Right atrium auricular region (tissue), 2 donors: Measurements from ENCODE around the gene TRIM7. TPM values are rescaled to one million over a fixed set of nuclear protein-coding genes. Genes with fewer than 3 reads are reported as not detected.

Experiments used
- DNase-seq: peaks from one replicate; pipeline ENCODE4 v3.0.0-alpha.2; 2019; ENCODE audit warnings: low spot score
- H3K27ac ChIP-seq, 2 donors: fragments of 200-600 bp; sonication (generic); 1 replicate in 1 of 2; 2 replicates in 1 of 2; pipeline ENCODE4 v1.5.1; 2016 to 2019
- H3K27me3 ChIP-seq, 2 donors: fragments of 200-600 bp; sonication (generic); one replicate each; pipeline versions ENCODE4 v1.5.1 to v1.6.0; 2017 to 2019
- H3K36me3 ChIP-seq: fragments of 200-600 bp; sonication (generic); one replicate; pipeline ENCODE4 v1.5.1; 2016
- H3K4me1 ChIP-seq, 2 donors: fragments of 200-600 bp; sonication (generic); one replicate each; pipeline versions ENCODE4 v1.5.1 to v1.6.0; 2017 to 2019
- H3K4me3 ChIP-seq, 2 donors: fragments of 200-600 bp; sonication (generic); 1 replicate in 1 of 2; 2 replicates in 1 of 2; pipeline ENCODE4 v1.5.1; 2017 to 2019; ENCODE audit warnings: mild to moderate bottlenecking in 1 of 2, moderate library complexity in 1 of 2
- H3K9me3 ChIP-seq, 2 donors: fragments of 200-600 bp; sonication (generic); one replicate each; pipeline ENCODE4 v1.5.1; 2019
- CTCF ChIP-seq, 2 donors: fragments of 200-600 bp; sonication (generic); IDR thresholded peaks; one replicate each; pipeline ENCODE4 v1.5.1; 2019; ENCODE audit warnings: antibody characterized with exemption in 2 of 2
- total RNA-seq, 2 donors: library from RNA; depleted of rRNA; stranded (reverse); fragments of >200 nt; gene quantifications; one replicate each; pipeline ENCODE4 v1.1.0, GENCODE V29; 2016

Gene TRIM7
- total RNA-seq, 2 donors from 2014 or later = 4.1 to 7.7 TPM

- Histone ChIP-seq H3K27me3 (no peaks in the 10 kb centered on the region), H3K9me3 (no peaks in the 10 kb centered on the region), H3K4me1 (peaks cover 0 to 12% of the 10 kb centered on the region in 2 donors), H3K27ac (no peak overlapping the region), H3K36me3 (no peaks in the 10 kb centered on the region), H3K4me3 (no peak overlapping the region)
- DNase-seq = no peak
- TF ChIP-seq CTCF (IDR thresholded peaks at IDR 0.05) = no peak
These were observed 4.9 kb downstream of the TRIM7 start for GRCh38 chr5:181199881-181200638.

GRCh38 chr5:181198905-181199519, 6.0 kb downstream of the TRIM7 start:
- H3K27ac ChIP-seq = no peak overlapping the region
- H3K4me3 ChIP-seq = no peak overlapping the region
- no peaks in the 10 kb centered on the region for H3K36me3 ChIP-seq
- no peak for DNase-seq
- H3K4me1 ChIP-seq = peaks cover 0 to 7% of the 10 kb centered on the region in 2 donors
- H3K9me3 ChIP-seq = no peaks in the 10 kb centered on the region
- no peak for TF ChIP-seq CTCF (IDR thresholded peaks at IDR 0.05)
- no peaks in the 10 kb centered on the region for H3K27me3 ChIP-seq

- H3K4me1 ChIP-seq = no peaks in the 10 kb centered on the region
- no peak overlapping the region for H3K27ac ChIP-seq
- DNase-seq = no peak
- TF ChIP-seq CTCF (IDR thresholded peaks at IDR 0.05) = no peak
- no peaks in the 10 kb centered on the region for H3K36me3 ChIP-seq
- no peaks in the 10 kb centered on the region for H3K9me3 ChIP-seq
- no peaks in the 10 kb centered on the region for H3K27me3 ChIP-seq
- no peak overlapping the region for H3K4me3 ChIP-seq
These were observed 6.8 kb downstream of the TRIM7 start for GRCh38 chr5:181198106-181198685.

- H3K36me3 ChIP-seq = no peaks in the 10 kb centered on the region
- no peak overlapping the region for H3K27ac ChIP-seq
- no peak for DNase-seq
- no peaks in the 10 kb centered on the region for H3K9me3 ChIP-seq
- H3K4me3 ChIP-seq = no peak overlapping the region
- no peaks in the 10 kb centered on the region for H3K27me3 ChIP-seq
- H3K4me1 ChIP-seq = peaks cover 0 to 5% of the 10 kb centered on the region in 2 donors
- TF ChIP-seq CTCF (IDR thresholded peaks at IDR 0.05) = no peak
These were observed 7.6 kb downstream of the TRIM7 start for GRCh38 chr5:181197326-181197951.

- Histone ChIP-seq H3K4me3 (no peak overlapping the region), H3K27me3 (no peaks in the 10 kb centered on the region), H3K9me3 (no peaks in the 10 kb centered on the region), H3K27ac (no peak overlapping the region), H3K36me3 (no peaks in the 10 kb centered on the region), H3K4me1 (peaks cover 0 to 16% of the 10 kb centered on the region in 2 donors)
- no peak for DNase-seq
- TF ChIP-seq CTCF (IDR thresholded peaks at IDR 0.05) = no peak
These were observed 9.7 kb downstream of the TRIM7 start for GRCh38 chr5:181195249-181195761.
